HepG2 (cell line): ENCODE data around the gene SMYD5. TPM values are rescaled to one million over a fixed set of nuclear protein-coding genes. Genes with fewer than 3 reads are reported as not detected.

Experiments used
- EP300 ChIP-seq, 3 experiments: sonication (generic) in 1 of 3; formaldehyde crosslinking in 1 of 3; IDR thresholded peaks; 2 replicates each; pipeline versions ENCODE4 v1.5.1 to v1.6.1; 2011 to 2020; ENCODE audit warnings: low read depth in 2 of 3, low read length in 2 of 3, borderline replicate concordance in 1 of 3, improper control_type of control experiment in 1 of 3, mild to moderate bottlenecking in 1 of 3, missing genetic modification reagents in 1 of 3, moderate library complexity in 1 of 3
- JARID2 ChIP-seq: sonication (generic); formaldehyde crosslinking; IDR thresholded peaks from 2 replicates; pipeline ENCODE4 v1.8.1; 2023; ENCODE audit warnings: missing genetic modification reagents, inconsistent platforms; ENCODE audit not compliant: insufficient replicate concordance
- MTA1 ChIP-seq: sonication (generic); formaldehyde crosslinking; IDR thresholded peaks from 2 replicates; pipeline ENCODE4 v1.4.0; 2020; ENCODE audit warnings: missing genetic modification reagents, mild to moderate bottlenecking, borderline replicate concordance
- SNAPC4 ChIP-seq: sonication (generic); formaldehyde crosslinking; IDR thresholded peaks from 2 replicates; pipeline ENCODE4 v1.4.0; 2020; ENCODE audit warnings: mild to moderate bottlenecking, missing genetic modification reagents
- ZBTB33 ChIP-seq: sonication (generic); formaldehyde crosslinking; IDR thresholded peaks from 2 replicates; pipeline ENCODE4 v1.4.0; 2020; ENCODE audit warnings: missing genetic modification reagents
- ZNF225 ChIP-seq: sonication (generic); formaldehyde crosslinking; IDR thresholded peaks from 2 replicates; pipeline ENCODE4 v1.4.0; 2020; ENCODE audit warnings: mild to moderate bottlenecking, missing genetic modification reagents
- ZNF263 ChIP-seq: sonication (generic); formaldehyde crosslinking; IDR thresholded peaks from 2 replicates; pipeline ENCODE4 v1.4.0; 2020; ENCODE audit warnings: missing genetic modification reagents
- ZNF766 ChIP-seq: sonication (generic); formaldehyde crosslinking; IDR thresholded peaks from 2 replicates; pipeline ENCODE4 v1.5.0; 2020; ENCODE audit warnings: missing genetic modification reagents, borderline replicate concordance
- ZNF839 ChIP-seq: sonication (generic); formaldehyde crosslinking; IDR thresholded peaks from 2 replicates; pipeline ENCODE4 v1.4.0; 2020; ENCODE audit warnings: missing genetic modification reagents, mild to moderate bottlenecking, borderline replicate concordance
- polyA plus RNA-seq, 8 experiments: library from polyadenylated mRNA; depleted of rRNA in 3 of 8; stranded (reverse) in 7 of 8; unstranded in 1 of 8; fragments of >200 nt; fragmentation: Illumina TruSeq in 4 of 8; extraction: Trizol in 4 of 8; gene quantifications; 2 replicates each; pipeline versions ENCODE4 v1.2.1 to v1.2.3, GENCODE V29; 2011 to 2016; ENCODE audit warnings: low read depth in 4 of 8, missing spikeins in 1 of 8, mixed read lengths in 1 of 8; ENCODE audit not compliant: insufficient read depth in 1 of 8
- total RNA-seq, 5 experiments: library from RNA; depleted of rRNA; stranded (reverse); fragments of >200 nt; fragmentation: Illumina TruSeq; extraction: Trizol; gene quantifications; 2 replicates each; pipeline ENCODE4 v1.2.3, GENCODE V29; 2016; ENCODE audit warnings: low read depth in 1 of 5
- TF ChIP-seq, protein P1 (sequence below): sonication (generic); formaldehyde crosslinking; IDR thresholded peaks from 2 replicates; pipeline ENCODE4 v1.4.0; 2020; ENCODE audit warnings: missing genetic modification reagents

SMYD5 gene
- total and polyA plus RNA-seq, 2 of the 13 experiments (the other 11 are each of a cell fraction or from before 2014, with no cell fraction given), result 55.8 to 70.4 TPM

- TF ChIP-seq, protein P1, sequence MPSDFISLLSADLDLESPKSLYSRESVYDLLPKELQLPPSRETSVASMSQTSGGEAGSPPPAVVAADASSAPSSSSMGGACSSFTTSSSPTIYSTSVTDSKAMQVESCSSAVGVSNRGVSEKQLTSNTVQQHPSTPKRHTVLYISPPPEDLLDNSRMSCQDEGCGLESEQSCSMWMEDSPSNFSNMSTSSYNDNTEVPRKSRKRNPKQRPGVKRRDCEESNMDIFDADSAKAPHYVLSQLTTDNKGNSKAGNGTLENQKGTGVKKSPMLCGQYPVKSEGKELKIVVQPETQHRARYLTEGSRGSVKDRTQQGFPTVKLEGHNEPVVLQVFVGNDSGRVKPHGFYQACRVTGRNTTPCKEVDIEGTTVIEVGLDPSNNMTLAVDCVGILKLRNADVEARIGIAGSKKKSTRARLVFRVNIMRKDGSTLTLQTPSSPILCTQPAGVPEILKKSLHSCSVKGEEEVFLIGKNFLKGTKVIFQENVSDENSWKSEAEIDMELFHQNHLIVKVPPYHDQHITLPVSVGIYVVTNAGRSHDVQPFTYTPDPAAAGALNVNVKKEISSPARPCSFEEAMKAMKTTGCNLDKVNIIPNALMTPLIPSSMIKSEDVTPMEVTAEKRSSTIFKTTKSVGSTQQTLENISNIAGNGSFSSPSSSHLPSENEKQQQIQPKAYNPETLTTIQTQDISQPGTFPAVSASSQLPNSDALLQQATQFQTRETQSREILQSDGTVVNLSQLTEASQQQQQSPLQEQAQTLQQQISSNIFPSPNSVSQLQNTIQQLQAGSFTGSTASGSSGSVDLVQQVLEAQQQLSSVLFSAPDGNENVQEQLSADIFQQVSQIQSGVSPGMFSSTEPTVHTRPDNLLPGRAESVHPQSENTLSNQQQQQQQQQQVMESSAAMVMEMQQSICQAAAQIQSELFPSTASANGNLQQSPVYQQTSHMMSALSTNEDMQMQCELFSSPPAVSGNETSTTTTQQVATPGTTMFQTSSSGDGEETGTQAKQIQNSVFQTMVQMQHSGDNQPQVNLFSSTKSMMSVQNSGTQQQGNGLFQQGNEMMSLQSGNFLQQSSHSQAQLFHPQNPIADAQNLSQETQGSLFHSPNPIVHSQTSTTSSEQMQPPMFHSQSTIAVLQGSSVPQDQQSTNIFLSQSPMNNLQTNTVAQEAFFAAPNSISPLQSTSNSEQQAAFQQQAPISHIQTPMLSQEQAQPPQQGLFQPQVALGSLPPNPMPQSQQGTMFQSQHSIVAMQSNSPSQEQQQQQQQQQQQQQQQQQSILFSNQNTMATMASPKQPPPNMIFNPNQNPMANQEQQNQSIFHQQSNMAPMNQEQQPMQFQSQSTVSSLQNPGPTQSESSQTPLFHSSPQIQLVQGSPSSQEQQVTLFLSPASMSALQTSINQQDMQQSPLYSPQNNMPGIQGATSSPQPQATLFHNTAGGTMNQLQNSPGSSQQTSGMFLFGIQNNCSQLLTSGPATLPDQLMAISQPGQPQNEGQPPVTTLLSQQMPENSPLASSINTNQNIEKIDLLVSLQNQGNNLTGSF (CRISPR knock-in tag), result no peak; the same call in 1 of the 2 replicates
- TF ChIP-seq EP300 (IDR thresholded peaks at IDR 0.05; ENCODE audit: low read depth in 2 of 2, low read length in 2 of 2), result 0 out of 4 replicates have a peak, but pooled peaks have one; percentile 3 to 38
- no peak for TF ChIP-seq EP300 (CRISPR knock-in tag; IDR thresholded peaks at IDR 0.05; ENCODE audit: borderline replicate concordance)
- no peak for TF ChIP-seq ZNF766 (CRISPR knock-in tag)
- no peak for TF ChIP-seq ZNF263 (CRISPR knock-in tag)
- TF ChIP-seq SNAPC4, result peak; percentile 82; the same call in 1 of the 2 replicates
- TF ChIP-seq ZBTB33, result no peak
- no peak for TF ChIP-seq JARID2
- TF ChIP-seq MTA1, result peak; percentile 81; the same call in 1 of the 2 replicates
- TF ChIP-seq ZNF839 (CRISPR knock-in tag), result 0 out of 2 replicates have a peak, but pooled peaks have one; percentile 58
- 0 out of 2 replicates have a peak, but pooled peaks have one; percentile 66 for TF ChIP-seq ZNF225 (CRISPR knock-in tag)
Measured at GRCh38 chr2:73214120-73215035, at the start of gene SMYD5 (continued).
